CD4-positive, alpha-beta T cell (primary cell): ENCODE data around the gene RSF1. TPM values are rescaled to one million over a fixed set of nuclear protein-coding genes. Genes with fewer than 3 reads are reported as not detected.

Source experiments
- ATAC-seq: fragments of 200-7000 bp; cut with Tn5 transposase; one replicate; pipeline ENCODE4 v1.10.0; 2022; ENCODE audit warnings: mild to moderate bottlenecking; ENCODE audit not compliant: poor library complexity
- CTCF ChIA-PET: fragments of 350-600 bp; sonication (Branson Sonifier 250); formaldehyde crosslinking; loops from one replicate; lab custom pipeline; 2021; ENCODE audit warnings: antibody characterized with exemption, inconsistent platforms; lab: Charles Lee
- POLR2A ChIA-PET: fragments of 350-600 bp; sonication (Branson Sonifier 250); formaldehyde crosslinking; loops from one replicate; lab custom pipeline; 2021; ENCODE audit warnings: antibody characterized with exemption, inconsistent platforms; lab: Charles Lee
- DNase-seq, 14 experiments: peaks; one replicate each; pipeline ENCODE4 v3.0.0-alpha.2; 2013 to 2020; ENCODE audit warnings: mixed read lengths in 2 of 14
- H3K27ac ChIP-seq, 2 donors: one replicate each; pipeline versions ENCODE4 v1.5.1 to v1.7.0; 2013; ENCODE audit warnings: low read length in 2 of 2, low read depth in 1 of 2, mild to moderate bottlenecking in 1 of 2
- H3K27me3 ChIP-seq, 2 experiments: 1 replicate in 1 of 2; 2 replicates in 1 of 2; pipeline versions ENCODE4 v1.6.1 to v1.7.0; 2013; ENCODE audit warnings: low read length in 2 of 2, control low read depth in 1 of 2, mild to moderate bottlenecking in 1 of 2, moderate library complexity in 1 of 2; ENCODE audit not compliant: insufficient read depth in 2 of 2, control insufficient read depth in 1 of 2
- H3K36me3 ChIP-seq: one replicate; pipeline ENCODE4 v1.6.1; 2013; ENCODE audit warnings: low read length, control low read depth; ENCODE audit not compliant: insufficient read depth
- H3K4me1 ChIP-seq: one replicate; pipeline ENCODE4 v1.6.1; 2013; ENCODE audit warnings: low read length, control low read depth; ENCODE audit not compliant: insufficient read depth
- H3K4me3 ChIP-seq: one replicate; pipeline ENCODE4 v1.5.1; 2013; ENCODE audit warnings: mild to moderate bottlenecking, low read length, moderate library complexity
- H3K9me3 ChIP-seq, 2 experiments: 1 replicate in 1 of 2; 2 replicates in 1 of 2; pipeline versions ENCODE4 v1.6.1 to v1.7.0; 2013; ENCODE audit warnings: low read length in 2 of 2, mild to moderate bottlenecking in 2 of 2, control low read depth in 1 of 2, moderate library complexity in 1 of 2; ENCODE audit not compliant: control insufficient read depth in 1 of 2, insufficient read depth in 1 of 2
- H3K27ac Mint-ChIP-seq: one replicate; pipeline ENCODE4 v1.8.0; 2020; ENCODE audit warnings: mixed read lengths
- H3K27me3 Mint-ChIP-seq: one replicate; pipeline ENCODE4 v1.8.0; 2021; ENCODE audit warnings: mixed read lengths
- H3K36me3 Mint-ChIP-seq: one replicate; pipeline ENCODE4 v1.8.0; 2021; ENCODE audit warnings: low read depth, mixed read lengths
- H3K4me1 Mint-ChIP-seq: one replicate; pipeline ENCODE4 v1.8.0; 2021; ENCODE audit warnings: low read depth, mixed read lengths
- H3K4me3 Mint-ChIP-seq: one replicate; pipeline ENCODE4 v1.8.0; 2020; ENCODE audit warnings: mild to moderate bottlenecking, mixed read lengths
- H3K9me3 Mint-ChIP-seq: one replicate; pipeline ENCODE4 v1.8.0; 2020; ENCODE audit warnings: mixed read lengths
- CTCF ChIP-seq: fragments of 200-600 bp; IDR thresholded peaks from one replicate; pipeline ENCODE4 v1.8.0; 2022; ENCODE audit warnings: antibody characterized with exemption, mild to moderate bottlenecking
- intact Hi-C, 2 experiments: fragments of 100-400 bp; cut with DNase I in 1 of 2; cut with micrococcal nuclease in 1 of 2; formaldehyde crosslinking; loops; one replicate each; pipeline versions ENCODE4 v1.15.1 to v1.9.0; 2023 to 2025; cut with DNase I, micrococcal nuclease
- total RNA-seq, 174 experiments: library from RNA in 2 of 174; stranded (reverse) in 2 of 174; gene quantifications; one replicate each; pipeline ENCODE4 v1.2.3 and lab custom pipeline; 2021 to 2026

The RSF1 gene
- total RNA-seq, 2 experiments from 2014 or later: 87.7 to 91.9 TPM

- H3K4me1 Mint-ChIP-seq: peaks cover 69% of the 10 kb centered on the region
- H3K27ac Mint-ChIP-seq: no peak overlapping the region
- ChIA-PET POLR2A (interaction anchor here (0.7 to 1.1 kb wide), 2 partner anchors 13 to 272 kb away, joined by 3 read pairs; no protein-coding TSS in a partner anchor), CTCF (no interaction called here)
- Histone ChIP-seq H3K4me3 (no peak overlapping the region), H3K27ac (no peak overlapping the region), H3K27me3 (no peaks in the 10 kb centered on the region), H3K4me1 (peaks cover 12% of the 10 kb centered on the region), H3K36me3 (peaks cover 24% of the 10 kb centered on the region), H3K9me3 (no peaks in the 10 kb centered on the region)
- H3K36me3 Mint-ChIP-seq: peaks cover 56% of the 10 kb centered on the region
- H3K27me3 Mint-ChIP-seq: no peaks in the 10 kb centered on the region
- H3K4me3 Mint-ChIP-seq: no peak overlapping the region
- TF ChIP-seq CTCF: no peak
- no peaks in the 10 kb centered on the region for H3K9me3 Mint-ChIP-seq
- DNase-seq: no peak
- intact Hi-C loops: no loop called here
- no peak for ATAC-seq
Observed at GRCh38 chr11:77806993-77807392, 13.5 kb downstream of the RSF1 start.

GRCh38 chr11:77806415-77806814 is 14.1 kb downstream of the RSF1 start:
- no peaks in the 10 kb centered on the region for H3K9me3 ChIP-seq
- Mint-ChIP-seq H3K4me1 (peaks cover 71% of the 10 kb centered on the region), H3K27me3 (no peaks in the 10 kb centered on the region), H3K27ac (peak overlapping the region; percentile 11), H3K36me3 (peaks cover 50% of the 10 kb centered on the region), H3K9me3 (no peaks in the 10 kb centered on the region), H3K4me3 (no peak overlapping the region)
- H3K4me1 ChIP-seq: peaks cover 16% of the 10 kb centered on the region
- ATAC-seq (no peak), DNase-seq (no peak)
- H3K36me3 ChIP-seq: peaks cover 25% of the 10 kb centered on the region
- intact Hi-C loops: no loop called here
- ChIA-PET CTCF (no interaction called here), POLR2A (interaction anchor here (0.7 to 1.1 kb wide), 2 partner anchors 13 to 273 kb away, joined by 3 read pairs; no protein-coding TSS in a partner anchor)
- H3K27ac ChIP-seq: no peak overlapping the region
- no peak for TF ChIP-seq CTCF
- H3K27me3 ChIP-seq: no peaks in the 10 kb centered on the region
- no peak overlapping the region for H3K4me3 ChIP-seq

GRCh38 chr11:77801477-77801876 is 19.0 kb downstream of the RSF1 start:
- Histone ChIP-seq H3K4me1 (peaks cover 21% of the 10 kb centered on the region), H3K27ac (no peak overlapping the region), H3K27me3 (no peaks in the 10 kb centered on the region), H3K9me3 (no peaks in the 10 kb centered on the region), H3K4me3 (no peak overlapping the region), H3K36me3 (peaks cover 11% of the 10 kb centered on the region)
- ChIA-PET CTCF (no interaction called here), POLR2A (no interaction called here)
- no peak for DNase-seq
- Mint-ChIP-seq H3K27ac (peak overlapping the region; percentile 41), H3K27me3 (no peaks in the 10 kb centered on the region), H3K36me3 (peaks cover 46% of the 10 kb centered on the region), H3K4me1 (peaks cover 66% of the 10 kb centered on the region), H3K4me3 (no peak overlapping the region), H3K9me3 (no peaks in the 10 kb centered on the region)
- no peak for ATAC-seq
- no peak for TF ChIP-seq CTCF
- intact Hi-C loops: no loop called here
